ENCODE measurements around the gene SLC38A3. TPM values are rescaled to one million over a fixed set of nuclear protein-coding genes. Genes with fewer than 3 reads are reported as not detected.

Gene SLC38A3
- total and polyA plus RNA-seq, 9 of the 15 experiments (the other 6 are each of a cell fraction or from before 2014, with no cell fraction given), result 0.09 to 0.38 (median 0.16) TPM; not detected in 6

DNA sequence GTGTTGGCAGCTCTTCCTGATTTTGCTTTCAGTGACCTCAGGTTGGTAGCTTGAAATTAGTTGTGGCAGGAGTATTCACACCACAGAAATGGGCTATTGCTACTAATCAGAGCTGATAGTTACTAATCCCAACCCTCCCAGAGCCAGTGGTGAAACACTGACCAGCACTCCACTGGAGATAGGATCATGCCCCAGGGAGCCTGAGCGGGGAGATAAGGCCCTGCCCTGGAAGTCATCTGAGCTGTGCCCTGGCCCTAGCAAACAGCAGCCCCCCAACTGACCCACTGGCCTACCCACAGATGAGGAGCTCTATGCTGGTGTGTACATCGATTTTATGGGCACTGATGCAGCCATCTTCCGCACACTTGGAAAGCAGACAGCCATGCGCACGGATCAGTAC lies 23.1 kb upstream of the SLC38A3 start:
- no peak overlapping the region for H3K4me3 ChIP-seq
- peak overlapping the region in 1 of 2 experiments; percentile 3; a peak in 2 of 4 replicates for H3K9ac ChIP-seq (ENCODE audit: insufficient read depth in 1 of 2, low read depth in 2 of 2, low read length in 2 of 2)
- no peaks in the 10 kb centered on the region for H4K20me1 ChIP-seq (replicated peaks; ENCODE audit: control insufficient read depth, insufficient read depth, low read length)
- no peaks in the 10 kb centered on the region for H3K79me2 ChIP-seq (ENCODE audit: control insufficient read depth, insufficient read depth, low read length)
- peaks cover 0 to 27% of the 10 kb centered on the region in 2 experiments; a peak in 3 of 5 replicates for H3K4me1 ChIP-seq (replicated peaks in 1 of 2; ENCODE audit: control insufficient read depth in 2 of 2, insufficient read depth in 2 of 2, low read length in 2 of 2)
- H3K9me3 ChIP-seq (replicated peaks; ENCODE audit: control insufficient read depth, insufficient read depth, low read depth, low read length), result no peaks in the 10 kb centered on the region
- DNase-seq (ENCODE audit: extremely low read depth in 1 of 4, low spot score in 3 of 4) (no peak), ATAC-seq (peak; percentile 25; the same call in 1 of the 3 replicates), FAIRE-seq (no peak)
- no peaks in the 10 kb centered on the region for H3K9me1 ChIP-seq (ENCODE audit: control insufficient read depth, insufficient read depth, low read length)
- TF ChIP-seq TCF3 (CRISPR knock-in tag; IDR thresholded peaks at IDR 0.05) (0 out of 2 replicates have a peak, but pooled peaks have one; percentile 13), ARID1B (IDR thresholded peaks at IDR 0.05) (peak; percentile 22; the same call in 1 of the 2 replicates), TAL1 (IDR thresholded peaks at IDR 0.05) (peak; percentile 10; the same call in 1 of the 2 replicates), CBFA2T3 (IDR thresholded peaks at IDR 0.05) (peak; percentile 42), ZNF512 (tag; IDR thresholded peaks at IDR 0.05) (no peak), ZNF140 (CRISPR knock-in tag; IDR thresholded peaks at IDR 0.05) (no peak)
- TF ChIP-seq, protein P1, sequence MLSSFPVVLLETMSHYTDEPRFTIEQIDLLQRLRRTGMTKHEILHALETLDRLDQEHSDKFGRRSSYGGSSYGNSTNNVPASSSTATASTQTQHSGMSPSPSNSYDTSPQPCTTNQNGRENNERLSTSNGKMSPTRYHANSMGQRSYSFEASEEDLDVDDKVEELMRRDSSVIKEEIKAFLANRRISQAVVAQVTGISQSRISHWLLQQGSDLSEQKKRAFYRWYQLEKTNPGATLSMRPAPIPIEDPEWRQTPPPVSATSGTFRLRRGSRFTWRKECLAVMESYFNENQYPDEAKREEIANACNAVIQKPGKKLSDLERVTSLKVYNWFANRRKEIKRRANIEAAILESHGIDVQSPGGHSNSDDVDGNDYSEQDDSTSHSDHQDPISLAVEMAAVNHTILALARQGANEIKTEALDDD (IDR thresholded peaks at IDR 0.05), result peak; percentile 67
- 27% methylated on average over 5 of the region's 5 CpGs for WGBS (ENCODE audit: insufficient coverage, low coverage, missing lambda C conversion rate)
- no peaks in the 10 kb centered on the region for H3K27me3 ChIP-seq (ENCODE audit: control insufficient read depth in 2 of 2, insufficient read depth in 2 of 2, low read length in 2 of 2)
- in situ Hi-C loops (cut with MboI), result loop anchor here (5.0 kb wide), 1 partner anchor 60 kb away; no protein-coding TSS in a partner anchor
- no peak overlapping the region for H2AFZ ChIP-seq (ENCODE audit: low read depth, low read length)
- H3K36me3 ChIP-seq (ENCODE audit: control insufficient read depth, insufficient read depth, low read length), result no peaks in the 10 kb centered on the region
- no peak overlapping the region for H3K4me2 ChIP-seq (ENCODE audit: insufficient read depth, low read length)
- intact Hi-C loops (cut with micrococcal nuclease), result no loop called here
- H3K27ac ChIP-seq (ENCODE audit: extremely low read depth, low read depth, low read length), result no peak overlapping the region
- CTCF ChIA-PET (ENCODE audit: low intra/inter-chr PET ratio), result no interaction called here
- POLR2A ChIA-PET, result interaction anchor here (0.7 to 1.3 kb wide), 4 partner anchors 17 to 62 kb away, joined by 3 to 5 read pairs (median 3); no protein-coding TSS in a partner anchor
- BruUV-seq (replicated peaks), result no TSS peak

Measured in K562 (cell line).